GM18517 (cell line): ENCODE measurements around the gene ADSS1.

Experiments used
- ATAC-seq: cut with Tn5 transposase; IDR thresholded peaks from one replicate; pipeline ENCODE4 v1.9.1; 2021; ENCODE audit warnings: mild to moderate bottlenecking, moderate library complexity; ENCODE audit not compliant: unreplicated experiment

Gene ADSS1

GRCh38 chr14:104723651-104724406, at the start of gene ADSS1:
Gene ADSS1, plus strand, starts transcription at chr14:104724229. Its CDS starts 42 bp downstream, at chr14:104724271.
- ATAC-seq = peak; percentile 59

- no peak for ATAC-seq
Observed at GRCh38 chr14:104675447-104675846, 48.6 kb upstream of the ADSS1 start.

GRCh38 chr14:104676130-104676693, 47.8 kb upstream of the ADSS1 start:
- ATAC-seq = no peak

- ATAC-seq = no peak
Observed at GRCh38 chr14:104676694-104677511, 47.1 kb upstream of the ADSS1 start.

GRCh38 chr14:104677512-104678332, 46.3 kb upstream of the ADSS1 start:
- ATAC-seq = peak; percentile 43

GRCh38 chr14:104678346-104678745, 45.7 kb upstream of the ADSS1 start:
- ATAC-seq = peak; percentile 7

GRCh38 chr14:104678901-104679705, 44.9 kb upstream of the ADSS1 start:
- ATAC-seq = no peak

- ATAC-seq = no peak
Observed at GRCh38 chr14:104680056-104680805, 43.8 kb upstream of the ADSS1 start.

GRCh38 chr14:104680806-104681688, 43.0 kb upstream of the ADSS1 start:
- no peak for ATAC-seq

- ATAC-seq = no peak
Observed at GRCh38 chr14:104681689-104682074, 42.3 kb upstream of the ADSS1 start.

- ATAC-seq = no peak
Observed at GRCh38 chr14:104682107-104682593, 41.9 kb upstream of the ADSS1 start.

- no peak for ATAC-seq
Observed at GRCh38 chr14:104683653-104684448, 40.2 kb upstream of the ADSS1 start.

- no peak for ATAC-seq
Observed at GRCh38 chr14:104684449-104684821, 39.6 kb upstream of the ADSS1 start.

- no peak for ATAC-seq
Observed at GRCh38 chr14:104685216-104685997, 38.6 kb upstream of the ADSS1 start.

- no peak for ATAC-seq
Observed at GRCh38 chr14:104685998-104686610, 37.9 kb upstream of the ADSS1 start.
